Activated CD4-positive, CD25-positive, alpha-beta regulatory T cell treated with anti-CD3 and anti-CD28 coated beads, Interleukin-2, amount 50 U/mL, for 24 hours (primary cell): ENCODE measurements around the gene CEP78.

ENCODE experiments used
- ATAC-seq, 2 donors: fragments of 150-1000 bp; cut with Tn5 transposase; one replicate each; pipeline ENCODE4 v1.10.0; 2021; ENCODE audit warnings: mild to moderate bottlenecking in 1 of 2, moderate library complexity in 1 of 2

CEP78 gene

GRCh38 chr9:78289474-78289873 is 53.6 kb downstream of the CEP78 start:
- ATAC-seq: no peak

GRCh38 chr9:78291240-78291925 is 55.5 kb downstream of the CEP78 start:
- ATAC-seq: no peak

GRCh38 chr9:78292026-78292425 is 56.2 kb downstream of the CEP78 start:
- no peak for ATAC-seq

- ATAC-seq: no peak
These were observed 57.0 kb downstream of the CEP78 start for GRCh38 chr9:78292716-78293497.

GRCh38 chr9:78294290-78295176 is 58.7 kb downstream of the CEP78 start:
- no peak for ATAC-seq

- ATAC-seq: no peak
These were observed 59.3 kb downstream of the CEP78 start for GRCh38 chr9:78295177-78295575.

GRCh38 chr9:78295731-78296130 is 59.9 kb downstream of the CEP78 start:
- ATAC-seq: no peak

GRCh38 chr9:78296201-78296892 is 60.5 kb downstream of the CEP78 start:
- no peak for ATAC-seq

GRCh38 chr9:78296893-78297671 is 61.2 kb downstream of the CEP78 start, which contains the start of gene PSAT1:
Gene PSAT1, plus strand, starts transcription at chr9:78297125. Its CDS starts 86 bp downstream, at chr9:78297211.
- peak; percentile 99 for ATAC-seq

GRCh38 chr9:78297672-78297961 is 61.7 kb downstream of the CEP78 start:
- ATAC-seq: no peak

- ATAC-seq: no peak
These were observed 62.3 kb downstream of the CEP78 start for GRCh38 chr9:78298046-78298765.

GRCh38 chr9:78300209-78300608 is 64.3 kb downstream of the CEP78 start:
- no peak for ATAC-seq

GRCh38 chr9:78301466-78301865 is 65.6 kb downstream of the CEP78 start:
- no peak for ATAC-seq

- ATAC-seq: no peak
These were observed 67.6 kb downstream of the CEP78 start for GRCh38 chr9:78303377-78304062.

GRCh38 chr9:78304357-78304756 is 68.5 kb downstream of the CEP78 start:
- no peak for ATAC-seq

- no peak for ATAC-seq
These were observed 70.6 kb downstream of the CEP78 start for GRCh38 chr9:78306222-78307076.

GRCh38 chr9:78307360-78307759 is 71.5 kb downstream of the CEP78 start:
- no peak for ATAC-seq

- no peak for ATAC-seq
These were observed 73.2 kb downstream of the CEP78 start for GRCh38 chr9:78309066-78309465.

- no peak for ATAC-seq
These were observed 75.2 kb downstream of the CEP78 start for GRCh38 chr9:78311075-78311474.
